ENCODE results near the gene ZIC5. TPM values are rescaled to one million over a fixed set of nuclear protein-coding genes. Genes with fewer than 3 reads are reported as not detected.

ZIC5 gene
- total and polyA plus RNA-seq, 9 of the 15 experiments (the other 6 are each of a cell fraction or from before 2014, with no cell fraction given) = 0.57 to 2.0 (median 1.1) TPM

- TF ChIP-seq KAT7 (CRISPR knock-in tag; IDR thresholded peaks at IDR 0.05; ENCODE audit: borderline replicate concordance) (no peak), MXI1 (IDR thresholded peaks at IDR 0.05; ENCODE audit: low read depth, low read length) (no peak), ZNF655 (CRISPR knock-in tag; IDR thresholded peaks at IDR 0.05) (no peak), ZNF717 (CRISPR knock-in tag; IDR thresholded peaks at IDR 0.05) (no peak), SIRT6 (IDR thresholded peaks at IDR 0.05; ENCODE audit: low read depth, low read length) (no peak), MTF1 (CRISPR knock-in tag; IDR thresholded peaks at IDR 0.05; ENCODE audit: borderline replicate concordance) (no peak), FIP1L1 (IDR thresholded peaks at IDR 0.05; ENCODE audit: low read depth, low read length, poor library complexity, severe bottlenecking) (peak; percentile 30), ZNF280A (IDR thresholded peaks at IDR 0.05; ENCODE audit: low read depth, partially characterized antibody) (no peak), RNF2 (IDR thresholded peaks at IDR 0.05) (no peak), HMGN3 (IDR thresholded peaks at IDR 0.05; ENCODE audit: borderline replicate concordance, extremely low read depth, insufficient read length, low read depth, low read length) (peak; percentile 27), GTF2F1 (IDR thresholded peaks at IDR 0.05; ENCODE audit: low read depth, low read length) (no peak), JUNB (CRISPR knock-in tag; conservative IDR thresholded peaks at IDR 0.05) (no peak), MYBL2 (IDR thresholded peaks at IDR 0.05; ENCODE audit: low read depth) (no peak), MYBL2 (CRISPR knock-in tag; IDR thresholded peaks at IDR 0.05; ENCODE audit: borderline replicate concordance) (no peak), AFF1 (IDR thresholded peaks at IDR 0.05; ENCODE audit: low read depth in 1 of 2, partially characterized antibody in 2 of 2) (no peak), RBBP5 (IDR thresholded peaks at IDR 0.05; ENCODE audit: borderline replicate concordance, insufficient read depth, low read length, poor library complexity, severe bottlenecking) (peak; percentile 75), NCOA1 (IDR thresholded peaks at IDR 0.05; ENCODE audit: low read depth) (no peak), KLF1 (tag; IDR thresholded peaks at IDR 0.05) (no peak)
These were observed 654 bp downstream of the ZIC5 start (continued) for GRCh38 chr13:99970651-99971575.

Data from K562 (cell line).